AG10803 (cell line): ENCODE measurements around the gene RUVBL2.
A peak's percentile ranks its signal among the peaks of the same experiment; 100 is the strongest.
"Not testable (repeated sequence)": the region's sequence is repeated elsewhere in the genome, so short reads cannot be mapped to it uniquely, and the experiment has no call there.

Experiments
- DNase-seq: peaks from one replicate; pipeline ENCODE4 v3.0.0; 2010; ENCODE audit warnings: low read depth
- H3K4me3 ChIP-seq: 2 replicates; pipeline ENCODE4 v1.5.1; 2011; ENCODE audit warnings: mild to moderate bottlenecking, low read length, control low read depth
- CTCF ChIP-seq: conservative IDR thresholded peaks from 2 replicates; pipeline ENCODE4 v1.5.1; 2011; ENCODE audit warnings: mild to moderate bottlenecking, low read length, control low read depth, inconsistent platforms

Gene RUVBL2

DNA sequence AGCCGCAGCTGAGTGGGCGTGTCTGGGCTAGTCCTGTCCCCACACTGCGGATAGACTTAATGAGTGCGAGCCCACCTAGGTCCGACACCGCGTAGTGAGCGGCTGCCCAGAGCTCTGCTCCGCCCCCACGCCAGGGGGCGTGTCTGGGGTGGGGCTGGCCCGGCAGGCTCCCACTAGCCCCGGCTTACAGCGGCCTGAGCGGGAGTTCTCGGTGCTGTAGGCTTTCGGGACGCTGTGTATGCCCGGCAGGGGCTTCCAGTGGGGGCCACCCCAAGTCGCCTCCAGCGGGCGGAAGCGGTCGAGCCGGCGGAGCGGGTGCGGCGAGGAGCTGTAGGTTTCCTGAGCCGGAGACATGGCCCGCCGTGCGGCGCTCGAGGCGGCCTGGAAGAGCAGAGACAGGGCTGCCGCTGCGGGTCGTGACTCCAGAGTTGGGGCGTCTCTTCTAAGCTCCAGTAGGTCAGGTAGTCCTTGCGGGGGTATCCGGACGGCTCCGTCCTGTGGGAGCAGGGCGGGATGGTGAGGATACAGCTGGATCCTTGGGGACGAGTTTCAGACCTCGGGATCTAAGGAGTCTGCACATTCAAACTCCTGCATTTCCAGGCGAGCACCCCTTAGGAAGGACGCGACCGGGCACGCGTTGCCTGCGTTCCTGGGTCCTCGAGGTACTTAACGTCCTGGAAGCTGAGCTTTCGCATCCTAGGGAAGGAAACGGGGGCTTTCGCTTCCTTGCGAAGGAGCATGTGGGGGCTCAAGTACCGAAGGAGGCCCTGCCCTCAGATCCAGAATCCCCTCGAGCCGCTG lies 62.6 kb downstream of the RUVBL2 start:
- DNase-seq = peak; percentile 37
- peak overlapping the region; percentile 65 for H3K4me3 ChIP-seq
- TF ChIP-seq CTCF = peak; percentile 31; the same call in 1 of the 2 replicates

- H3K4me3 ChIP-seq = peak overlapping the region; percentile 65
- not testable (repeated sequence) for DNase-seq
Observed at GRCh38 chr19:49056902-49057596, 63.4 kb downstream of the RUVBL2 start.

- no peak for TF ChIP-seq CTCF
- peak; percentile 56 for DNase-seq
- peak within 1 kb of the TSS; percentile 65 for H3K4me3 ChIP-seq
Observed at GRCh38 chr19:49057636-49058234, 64.0 kb downstream of the RUVBL2 start, which contains the start of gene CGB7. Gene CGB7 (minus strand): TSS chr19:49057749. CDS start chr19:49055375, 2,374 bp downstream.

- H3K4me3 ChIP-seq = no peak overlapping the region
- peak; percentile 53 for DNase-seq
- no peak for TF ChIP-seq CTCF
Observed at GRCh38 chr19:49058562-49058961, 64.9 kb downstream of the RUVBL2 start.

GRCh38 chr19:49059053-49059452 lies 65.4 kb downstream of the RUVBL2 start:
- DNase-seq = no peak
- no peak overlapping the region for H3K4me3 ChIP-seq
- TF ChIP-seq CTCF = no peak

DNA sequence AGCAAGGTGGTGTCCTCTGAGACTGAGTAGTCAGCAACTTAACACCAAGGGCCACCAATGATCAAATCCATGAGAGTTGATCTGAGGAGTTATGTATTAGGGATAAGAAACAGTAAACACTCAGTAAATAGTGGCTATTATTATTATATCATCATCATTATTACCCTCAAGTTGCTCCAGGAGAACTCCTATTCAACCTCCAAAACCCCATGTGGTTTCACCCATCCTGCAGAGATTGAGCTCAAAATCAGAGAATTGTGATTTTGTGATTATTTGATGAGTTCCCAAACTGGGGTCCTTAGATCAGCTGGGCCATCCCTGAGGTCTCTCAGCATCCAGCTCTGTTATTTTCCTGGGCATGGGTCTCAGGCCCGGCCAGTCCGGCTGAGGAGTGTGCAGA lies 67.3 kb downstream of the RUVBL2 start:
- no peak for DNase-seq
- TF ChIP-seq CTCF = no peak
- no peak overlapping the region for H3K4me3 ChIP-seq

DNA sequence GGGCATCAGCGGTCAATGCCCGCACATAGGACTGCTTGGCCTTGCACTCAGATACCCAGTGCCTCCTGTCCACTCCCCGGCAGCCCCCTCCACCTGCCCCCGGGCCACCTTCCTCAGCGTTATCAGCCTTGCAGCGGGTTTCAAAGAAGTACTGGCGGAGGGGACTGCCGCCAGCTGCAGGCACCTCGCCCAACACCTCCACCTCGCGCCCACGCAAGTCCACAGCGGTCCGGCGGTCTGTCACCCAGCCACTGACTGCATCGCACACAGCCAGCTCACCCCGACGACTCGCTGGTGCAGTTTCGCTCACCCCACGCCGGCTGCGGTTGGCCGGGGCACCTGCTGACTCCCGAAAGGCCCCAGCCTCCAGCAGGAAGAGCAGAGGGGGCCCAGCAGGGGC lies 67.8 kb downstream of the RUVBL2 start:
- TF ChIP-seq CTCF = no peak

More for the DNA sequence above, 67.8 kb downstream of the RUVBL2 start:
- DNase-seq = no peak
- H3K4me3 ChIP-seq = no peak overlapping the region
